H9 (cell line): ENCODE measurements around the gene TMEM38A. TPM values are rescaled to one million over a fixed set of nuclear protein-coding genes. Genes with fewer than 3 reads are reported as not detected.

Experiments
- DNase-seq: peaks from one replicate; pipeline ENCODE4 v3.0.0-alpha.2; 2017
- H2AFZ ChIP-seq: one replicate; pipeline ENCODE4 v1.6.1; 2013; ENCODE audit warnings: mild to moderate bottlenecking, low read length, control low read depth, moderate library complexity
- H2AK5ac ChIP-seq: 2 replicates; pipeline ENCODE4 v1.6.1; 2013; ENCODE audit warnings: low read length, control low read depth, mixed read lengths; ENCODE audit not compliant: insufficient read length
- H2BK120ac ChIP-seq: one replicate; pipeline ENCODE4 v1.6.1; 2013; ENCODE audit warnings: low read depth, mild to moderate bottlenecking, low read length, control low read depth, inconsistent platforms; ENCODE audit not compliant: poor library complexity, severe bottlenecking
- H2BK12ac ChIP-seq: 2 replicates; pipeline ENCODE4 v1.6.1; 2013; ENCODE audit warnings: low read length, control low read depth, mixed read lengths, low read depth; ENCODE audit not compliant: insufficient read length
- H2BK15ac ChIP-seq: 2 replicates; pipeline ENCODE4 v1.6.1; 2013; ENCODE audit warnings: low read depth, low read length, control low read depth
- H2BK20ac ChIP-seq: one replicate; pipeline ENCODE4 v1.6.1; 2013; ENCODE audit warnings: low read depth, mild to moderate bottlenecking, low read length, control low read depth, inconsistent platforms; ENCODE audit not compliant: poor library complexity, severe bottlenecking
- H2BK5ac ChIP-seq: 2 replicates; pipeline ENCODE4 v1.6.1; 2013; ENCODE audit warnings: low read length, control low read depth, mixed read lengths; ENCODE audit not compliant: insufficient read length
- H3K14ac ChIP-seq: 2 replicates; pipeline ENCODE4 v1.6.1; 2013; ENCODE audit warnings: low read length, control low read depth; ENCODE audit not compliant: insufficient read depth
- H3K18ac ChIP-seq: 2 replicates; pipeline ENCODE4 v1.6.1; 2013; ENCODE audit warnings: low read depth, mild to moderate bottlenecking, mixed read lengths, low read length, control low read depth; ENCODE audit not compliant: insufficient read length
- H3K23ac ChIP-seq: 2 replicates; pipeline ENCODE4 v1.6.1; 2013; ENCODE audit warnings: low read length, control low read depth, mixed read lengths, low read depth; ENCODE audit not compliant: insufficient read length
- H3K23me2 ChIP-seq: 2 replicates; pipeline ENCODE4 v1.6.1; 2013; ENCODE audit warnings: low read depth, mild to moderate bottlenecking, mixed read lengths, low read length, control low read depth; ENCODE audit not compliant: insufficient read length, poor library complexity, severe bottlenecking
- H3K27ac ChIP-seq: 2 replicates; pipeline ENCODE4 v1.5.1; 2013; ENCODE audit warnings: low read length, control low read depth, mixed read lengths, low read depth; ENCODE audit not compliant: insufficient read length
- H3K27me3 ChIP-seq: 2 replicates; pipeline ENCODE4 v1.6.1; 2013; ENCODE audit warnings: low read length, control low read depth, inconsistent platforms; ENCODE audit not compliant: insufficient read depth
- H3K4ac ChIP-seq: 2 replicates; pipeline ENCODE4 v1.6.1; 2013; ENCODE audit warnings: low read depth, mild to moderate bottlenecking, control low read depth, inconsistent platforms, low read length, moderate library complexity
- H3K4me1 ChIP-seq: 2 replicates; pipeline ENCODE4 v1.6.1; 2013; ENCODE audit warnings: low read length, control low read depth, inconsistent platforms; ENCODE audit not compliant: insufficient read depth
- H3K4me2 ChIP-seq: 2 replicates; pipeline ENCODE4 v1.6.1; 2013; ENCODE audit warnings: low read length, control low read depth, mixed read lengths; ENCODE audit not compliant: insufficient read length, insufficient read depth
- H3K56ac ChIP-seq: 2 replicates; pipeline ENCODE4 v1.6.1; 2013; ENCODE audit warnings: low read depth, mild to moderate bottlenecking, mixed read lengths, low read length, control low read depth; ENCODE audit not compliant: insufficient read length
- H3K79me1 ChIP-seq: 2 replicates; pipeline ENCODE4 v1.6.1; 2013; ENCODE audit warnings: low read depth, mild to moderate bottlenecking, moderate library complexity, low read length, control low read depth, inconsistent platforms; ENCODE audit not compliant: insufficient read depth, poor library complexity, severe bottlenecking
- H3K79me2 ChIP-seq: 2 replicates; pipeline ENCODE4 v1.6.1; 2013; ENCODE audit warnings: low read length, control low read depth, inconsistent platforms; ENCODE audit not compliant: insufficient read depth
- H3K9ac ChIP-seq: 2 replicates; pipeline ENCODE4 v1.6.1; 2013; ENCODE audit warnings: low read length, control low read depth, mixed read lengths; ENCODE audit not compliant: insufficient read length; ENCODE audit errors: extremely low read depth
- H3K9me3 ChIP-seq: one replicate; pipeline ENCODE4 v1.6.1; 2013; ENCODE audit warnings: low read depth, low read length, inconsistent platforms; ENCODE audit not compliant: control insufficient read depth
- H3T11ph ChIP-seq: one replicate; pipeline ENCODE4 v1.6.1; 2013; ENCODE audit warnings: mild to moderate bottlenecking, low read length, control low read depth, inconsistent platforms
- H4K20me1 ChIP-seq: one replicate; pipeline ENCODE4 v1.6.1; 2013; ENCODE audit not compliant: control insufficient read depth, insufficient read length, insufficient read depth
- H4K5ac ChIP-seq: 2 replicates; pipeline ENCODE4 v1.6.1; 2013; ENCODE audit warnings: low read depth, mild to moderate bottlenecking, mixed read lengths, low read length, control low read depth; ENCODE audit not compliant: insufficient read length
- H4K8ac ChIP-seq: replicated peaks from 2 replicates; pipeline ENCODE4 v1.6.1; 2013; ENCODE audit warnings: low read length, control low read depth, mixed read lengths, low read depth; ENCODE audit not compliant: insufficient read length
- H4K91ac ChIP-seq: 2 replicates; pipeline ENCODE4 v1.6.1; 2013; ENCODE audit warnings: low read depth, mild to moderate bottlenecking, moderate library complexity, mixed read lengths, low read length, control low read depth; ENCODE audit not compliant: insufficient read length
- H3K27ac Mint-ChIP-seq, 3 experiments: 2 replicates in 2 of 3; 3 replicates in 1 of 3; pipeline ENCODE4 v1.8.0; 2020 to 2021; ENCODE audit warnings: mixed read lengths in 3 of 3, mild to moderate bottlenecking in 1 of 3, moderate library complexity in 1 of 3
- H3K27me3 Mint-ChIP-seq: 2 replicates; pipeline ENCODE4 v1.8.0; 2021; ENCODE audit warnings: low read depth, mild to moderate bottlenecking, moderate library complexity, mixed read lengths
- H3K36me3 Mint-ChIP-seq, 3 experiments: 2 replicates in 2 of 3; 3 replicates in 1 of 3; pipeline ENCODE4 v1.8.0; 2020 to 2021; ENCODE audit warnings: low read depth in 3 of 3, mixed read lengths in 3 of 3; ENCODE audit not compliant: insufficient read depth in 1 of 3
- H3K4me1 Mint-ChIP-seq, 2 experiments: 2 replicates each; pipeline ENCODE4 v1.8.0; 2020; ENCODE audit warnings: mixed read lengths in 2 of 2
- H3K4me3 Mint-ChIP-seq, 2 experiments: 2 replicates in 1 of 2; 3 replicates in 1 of 2; pipeline ENCODE4 v1.8.0; 2020 to 2021; ENCODE audit warnings: mild to moderate bottlenecking in 2 of 2, mixed read lengths in 2 of 2, moderate library complexity in 1 of 2
- H3K9me3 Mint-ChIP-seq, 2 experiments: 2 replicates in 1 of 2; 3 replicates in 1 of 2; pipeline ENCODE4 v1.8.0; 2020; ENCODE audit warnings: mild to moderate bottlenecking in 2 of 2, mixed read lengths in 2 of 2, moderate library complexity in 1 of 2
- WGBS: extraction: QIAGEN DNeasy Blood & Tissue Kit; methylation state at CpG from one replicate; pipeline ENCODE4 v1.1.7; 2013; ENCODE audit warnings: missing lambda C conversion rate, low lambda C conversion rate, mixed read lengths; ENCODE audit not compliant: insufficient read length; ENCODE audit errors: extremely low coverage; 5-methylcytosine and 5-hydroxymethylcytosine counted together
- total RNA-seq: library from RNA; stranded (reverse); gene quantifications from 2 replicates; pipeline ENCODE4 v1.2.1, GENCODE V29; 2021
- TF ChIP-seq, protein P1 (sequence below): fragments of 200-600 bp; sonication (generic); conservative IDR thresholded peaks from 3 replicates; pipeline ENCODE4 v1.8.0; 2021; ENCODE audit warnings: antibody characterized with exemption, mild to moderate bottlenecking

The TMEM38A gene
- total RNA-seq, 1 experiment from 2014 or later, result 7.4 TPM

GRCh38 chr19:16737911-16738310 lies 77.0 kb downstream of the TMEM38A start:
- Histone ChIP-seq H3T11ph (no peak overlapping the region), H3K9me3 (no peaks in the 10 kb centered on the region), H2BK20ac (no peak overlapping the region), H3K79me1 (no peaks in the 10 kb centered on the region), H2BK12ac (no peak overlapping the region), H4K8ac (no peak overlapping the region), H3K9ac (no peak overlapping the region), H3K4ac (no peak overlapping the region), H2BK15ac (no peak overlapping the region), H4K5ac (no peak overlapping the region), H3K14ac (no peak overlapping the region), H3K23ac (no peak overlapping the region), H3K23me2 (peaks cover 2% of the 10 kb centered on the region), H4K20me1 (no peaks in the 10 kb centered on the region), H3K79me2 (no peaks in the 10 kb centered on the region), H2BK120ac (no peak overlapping the region), H3K18ac (no peak overlapping the region), H2AFZ (no peak overlapping the region), H2BK5ac (no peak overlapping the region), H3K4me2 (no peak overlapping the region), H3K27ac (no peak overlapping the region), H3K56ac (no peak overlapping the region), H2AK5ac (no peak overlapping the region), H3K4me1 (no peaks in the 10 kb centered on the region; the same call in 1 of the 2 replicates), H3K27me3 (no peaks in the 10 kb centered on the region), H4K91ac (no peak overlapping the region)
- DNase-seq, result no peak
- H3K4me1 Mint-ChIP-seq, result peaks cover 6% of the 10 kb centered on the region in 2 experiments
- H3K9me3 Mint-ChIP-seq, result peaks cover 7% of the 10 kb centered on the region in 2 experiments; a peak in 3 of 5 replicates
- no peak overlapping the region for H3K4me3 Mint-ChIP-seq
- no peak overlapping the region for H3K27ac Mint-ChIP-seq
- no CpG with 5 or more reads among the region's 4 CpGs for WGBS
- H3K36me3 Mint-ChIP-seq, result no peaks in the 10 kb centered on the region
- peaks cover 4% of the 10 kb centered on the region; the same call in 1 of the 2 replicates for H3K27me3 Mint-ChIP-seq
- TF ChIP-seq, protein P1, sequence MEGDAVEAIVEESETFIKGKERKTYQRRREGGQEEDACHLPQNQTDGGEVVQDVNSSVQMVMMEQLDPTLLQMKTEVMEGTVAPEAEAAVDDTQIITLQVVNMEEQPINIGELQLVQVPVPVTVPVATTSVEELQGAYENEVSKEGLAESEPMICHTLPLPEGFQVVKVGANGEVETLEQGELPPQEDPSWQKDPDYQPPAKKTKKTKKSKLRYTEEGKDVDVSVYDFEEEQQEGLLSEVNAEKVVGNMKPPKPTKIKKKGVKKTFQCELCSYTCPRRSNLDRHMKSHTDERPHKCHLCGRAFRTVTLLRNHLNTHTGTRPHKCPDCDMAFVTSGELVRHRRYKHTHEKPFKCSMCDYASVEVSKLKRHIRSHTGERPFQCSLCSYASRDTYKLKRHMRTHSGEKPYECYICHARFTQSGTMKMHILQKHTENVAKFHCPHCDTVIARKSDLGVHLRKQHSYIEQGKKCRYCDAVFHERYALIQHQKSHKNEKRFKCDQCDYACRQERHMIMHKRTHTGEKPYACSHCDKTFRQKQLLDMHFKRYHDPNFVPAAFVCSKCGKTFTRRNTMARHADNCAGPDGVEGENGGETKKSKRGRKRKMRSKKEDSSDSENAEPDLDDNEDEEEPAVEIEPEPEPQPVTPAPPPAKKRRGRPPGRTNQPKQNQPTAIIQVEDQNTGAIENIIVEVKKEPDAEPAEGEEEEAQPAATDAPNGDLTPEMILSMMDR, result no peak
